ENCODE data around the gene HSF2. TPM values are rescaled to one million over a fixed set of nuclear protein-coding genes. Genes with fewer than 3 reads are reported as not detected.

The HSF2 gene
- total RNA-seq, 5 donors from 2014 or later (not counting 1 experiment from before 2014, with no cell fraction given): 14.9 to 34.5 (median 16.5) TPM

- H3K36me3 ChIP-seq (ENCODE audit: control insufficient read depth in 2 of 2, extremely low read depth in 1 of 2, insufficient read depth in 1 of 2, low read length in 1 of 2): peaks cover 0 to 7% of the 10 kb centered on the region in 2 donors
Observed at GRCh38 chr6:122412001-122412400, 12.5 kb downstream of the HSF2 start.

DNA sequence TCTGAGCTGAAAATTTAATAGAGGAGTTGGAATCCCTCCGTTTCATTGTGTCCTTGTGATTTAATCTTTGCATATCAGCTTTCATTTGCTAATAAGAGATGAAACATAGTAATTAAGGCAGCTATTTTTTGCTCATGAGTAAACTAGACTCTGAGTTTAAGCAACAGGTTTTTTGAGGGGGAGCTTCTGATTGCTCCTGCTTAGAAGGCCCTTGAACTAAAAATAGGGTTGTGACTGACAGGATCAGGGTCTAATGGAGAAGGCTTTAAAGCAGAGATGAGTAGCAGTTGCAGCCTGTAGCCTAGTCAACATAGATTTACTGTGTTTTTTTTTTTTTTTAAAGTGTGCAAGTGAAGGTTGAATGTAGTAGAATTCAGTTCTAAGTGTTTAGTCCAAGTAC, 17.4 kb downstream of the HSF2 start:
- POLR2A ChIA-PET: interaction anchor here (0.5 to 1.6 kb wide), 3 partner anchors 9 to 18 kb away, joined by 3 to 5 read pairs (median 3); partner anchors contain the start of gene HSF2 (in 1 of the 2)

More at GRCh38 chr6:122412001-122412400, 12.5 kb downstream of the HSF2 start:
- Histone ChIP-seq H3K27me3 (replicated peaks in 1 of 2; ENCODE audit: control insufficient read depth in 2 of 2, extremely low read depth in 1 of 2, insufficient read depth in 2 of 2, low read length in 1 of 2) (no peaks in the 10 kb centered on the region), H3K27ac (ENCODE audit: low read length) (no peak overlapping the region), H3K4me3 (ENCODE audit: control insufficient read depth in 1 of 2, extremely low read depth in 1 of 2, low read length in 1 of 2) (no peak overlapping the region), H3K4me1 (ENCODE audit: control insufficient read depth in 1 of 2, extremely low read depth in 1 of 2, insufficient read depth in 2 of 2, low read length in 2 of 2) (peaks cover 3 to 31% of the 10 kb centered on the region in 2 experiments), H3K9me3 (no peaks in the 10 kb centered on the region)
- Mint-ChIP-seq H3K36me3 (peaks cover 33% of the 10 kb centered on the region), H3K27me3 (no peaks in the 10 kb centered on the region), H3K9me3 (peaks cover 0 to 4% (median 0%) of the 10 kb centered on the region in 3 donors), H3K4me3 (no peak overlapping the region), H3K27ac (peak overlapping the region in 1 of 2 donors; percentile 39), H3K4me1 (peaks cover 51 to 52% (median 52%) of the 10 kb centered on the region in 3 donors)
- CTCF ChIA-PET: no interaction called here
- ATAC-seq (replicated peaks in 1 of 4) (no peak), DNase-seq (no peak)
- POLR2A ChIA-PET: interaction anchor here in 1 of 2 donors (0.7 kb wide), 1 partner anchor 103 kb away, joined by 6 read pairs; no protein-coding TSS in a partner anchor

GRCh38 chr6:122422003-122422402, 22.6 kb downstream of the HSF2 start:
- H3K9me3 ChIP-seq: no peaks in the 10 kb centered on the region
- no peaks in the 10 kb centered on the region for H3K4me1 ChIP-seq (ENCODE audit: control insufficient read depth in 1 of 2, extremely low read depth in 1 of 2, insufficient read depth in 2 of 2, low read length in 2 of 2)
- peaks cover 0 to 39% of the 10 kb centered on the region in 2 donors for H3K36me3 ChIP-seq (ENCODE audit: control insufficient read depth in 2 of 2, extremely low read depth in 1 of 2, insufficient read depth in 1 of 2, low read length in 1 of 2)
- H3K27me3 Mint-ChIP-seq: no peaks in the 10 kb centered on the region
- H3K4me3 ChIP-seq (ENCODE audit: control insufficient read depth in 1 of 2, extremely low read depth in 1 of 2, low read length in 1 of 2): no peak overlapping the region
- CTCF ChIA-PET: no interaction called here
- no peak for DNase-seq
- H3K9me3 Mint-ChIP-seq: no peaks in the 10 kb centered on the region
- peaks cover 63% of the 10 kb centered on the region for H3K36me3 Mint-ChIP-seq
- H3K27ac ChIP-seq (ENCODE audit: low read length): no peak overlapping the region
- no peak overlapping the region for H3K27ac Mint-ChIP-seq
- WGBS (ENCODE audit: insufficient coverage): no CpG with 5 or more reads among the region's 2 CpGs
- H3K4me1 Mint-ChIP-seq: peaks cover 2 to 8% (median 3%) of the 10 kb centered on the region in 3 donors
- H3K4me3 Mint-ChIP-seq: no peak overlapping the region
- no peaks in the 10 kb centered on the region for H3K27me3 ChIP-seq (replicated peaks in 1 of 2; ENCODE audit: control insufficient read depth in 2 of 2, extremely low read depth in 1 of 2, insufficient read depth in 2 of 2, low read length in 1 of 2)
- ATAC-seq (replicated peaks in 1 of 4): no peak
- POLR2A ChIA-PET: interaction anchor here in 1 of 2 donors (0.6 kb wide), 1 partner anchor 10 kb away, joined by 6 read pairs; no protein-coding TSS in a partner anchor

More for the DNA sequence above, 17.4 kb downstream of the HSF2 start:
- Histone ChIP-seq H3K27me3 (replicated peaks in 1 of 2; ENCODE audit: control insufficient read depth in 2 of 2, extremely low read depth in 1 of 2, insufficient read depth in 2 of 2, low read length in 1 of 2) (no peaks in the 10 kb centered on the region), H3K27ac (ENCODE audit: low read length) (no peak overlapping the region), H3K9me3 (no peaks in the 10 kb centered on the region), H3K4me3 (ENCODE audit: control insufficient read depth in 1 of 2, extremely low read depth in 1 of 2, low read length in 1 of 2) (no peak overlapping the region), H3K36me3 (ENCODE audit: control insufficient read depth in 2 of 2, extremely low read depth in 1 of 2, insufficient read depth in 1 of 2, low read length in 1 of 2) (peaks cover 0 to 26% of the 10 kb centered on the region in 2 donors), H3K4me1 (ENCODE audit: control insufficient read depth in 1 of 2, extremely low read depth in 1 of 2, insufficient read depth in 2 of 2, low read length in 2 of 2) (no peaks in the 10 kb centered on the region)
- no peaks in the 10 kb centered on the region for H3K9me3 Mint-ChIP-seq
- H3K4me1 Mint-ChIP-seq: peaks cover 4 to 8% (median 6%) of the 10 kb centered on the region in 3 donors
- CTCF ChIA-PET: interaction anchor here (0.6 to 1.1 kb wide), 4 partner anchors 8 to 954 kb away, joined by 3 to 5 read pairs (median 4); no protein-coding TSS in a partner anchor
- no CpG with 5 or more reads among the region's 1 CpG for WGBS (ENCODE audit: insufficient coverage)
- H3K27ac Mint-ChIP-seq: no peak overlapping the region
- H3K27me3 Mint-ChIP-seq: no peaks in the 10 kb centered on the region
- ATAC-seq (replicated peaks in 1 of 4) (no peak), DNase-seq (no peak)
- no peak overlapping the region for H3K4me3 Mint-ChIP-seq
- H3K36me3 Mint-ChIP-seq: peaks cover 45% of the 10 kb centered on the region

DNA sequence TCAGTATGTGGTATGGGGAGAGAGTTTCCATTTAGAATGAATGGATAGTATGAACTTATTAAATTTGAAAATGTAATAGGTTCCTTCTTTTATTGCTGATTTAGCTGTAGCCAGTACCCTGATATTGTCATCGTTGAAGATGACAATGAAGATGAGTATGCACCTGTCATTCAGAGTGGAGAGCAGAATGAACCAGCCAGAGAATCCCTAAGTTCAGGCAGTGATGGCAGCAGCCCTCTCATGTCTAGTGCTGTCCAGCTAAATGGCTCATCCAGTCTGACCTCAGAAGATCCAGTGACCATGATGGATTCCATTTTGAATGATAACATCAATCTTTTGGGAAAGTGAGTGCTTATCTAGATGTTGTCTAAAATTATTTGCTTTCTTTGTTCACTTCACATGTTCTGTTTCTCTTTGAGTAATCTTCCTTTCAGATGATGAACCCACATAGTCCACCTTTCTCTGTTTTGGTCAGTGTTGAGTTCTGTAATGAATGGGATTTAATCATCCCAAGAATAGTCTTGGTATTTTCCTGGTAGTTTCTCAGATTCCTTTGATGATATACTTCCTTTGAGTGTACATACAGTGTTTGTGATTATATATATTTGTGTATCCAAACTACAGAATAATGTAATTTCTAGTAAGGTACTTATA, 23.3 kb downstream of the HSF2 start:
- no peak for ATAC-seq (replicated peaks in 1 of 4)
- Histone ChIP-seq H3K4me3 (ENCODE audit: control insufficient read depth in 1 of 2, extremely low read depth in 1 of 2, low read length in 1 of 2) (no peak overlapping the region), H3K4me1 (ENCODE audit: control insufficient read depth in 1 of 2, extremely low read depth in 1 of 2, insufficient read depth in 2 of 2, low read length in 2 of 2) (no peaks in the 10 kb centered on the region), H3K36me3 (ENCODE audit: control insufficient read depth in 2 of 2, extremely low read depth in 1 of 2, insufficient read depth in 1 of 2, low read length in 1 of 2) (peaks cover 0 to 42% of the 10 kb centered on the region in 2 donors), H3K27me3 (replicated peaks in 1 of 2; ENCODE audit: control insufficient read depth in 2 of 2, extremely low read depth in 1 of 2, insufficient read depth in 2 of 2, low read length in 1 of 2) (no peaks in the 10 kb centered on the region), H3K27ac (ENCODE audit: low read length) (no peak overlapping the region), H3K9me3 (no peaks in the 10 kb centered on the region)
- ChIA-PET POLR2A (no interaction called here), CTCF (no interaction called here)
- no peak for DNase-seq
- no peaks in the 10 kb centered on the region for H3K9me3 Mint-ChIP-seq
- H3K4me3 Mint-ChIP-seq: no peak overlapping the region
- peaks cover 2 to 12% (median 3%) of the 10 kb centered on the region in 3 donors for H3K4me1 Mint-ChIP-seq
- H3K27ac Mint-ChIP-seq: no peak overlapping the region
- peaks cover 63% of the 10 kb centered on the region for H3K36me3 Mint-ChIP-seq
- 31% methylated on average over 1 of the region's 1 CpG for WGBS (ENCODE audit: insufficient coverage)
- no peaks in the 10 kb centered on the region for H3K27me3 Mint-ChIP-seq

DNA sequence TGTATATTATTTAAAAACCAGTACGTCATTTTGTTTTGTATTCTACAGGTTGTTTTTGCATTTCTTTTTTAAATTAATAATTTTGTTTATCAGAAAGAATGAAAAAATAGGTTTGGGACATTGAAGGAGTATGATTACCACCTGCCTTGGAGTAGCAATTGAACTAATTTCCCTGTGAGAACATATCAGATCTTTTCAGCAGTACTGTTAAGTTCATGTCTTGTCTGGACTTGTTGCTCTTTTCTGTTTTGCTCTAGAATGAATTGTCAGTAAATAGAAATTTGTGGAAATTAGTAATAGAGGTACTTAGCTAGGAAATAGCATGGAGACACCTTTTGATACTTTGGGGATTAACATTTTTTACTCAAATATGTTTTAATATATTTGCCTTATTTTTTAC, 24.3 kb downstream of the HSF2 start:
- no CpG with 5 or more reads among the region's 1 CpG for WGBS (ENCODE audit: insufficient coverage)
- Mint-ChIP-seq H3K27ac (no peak overlapping the region), H3K27me3 (no peaks in the 10 kb centered on the region), H3K9me3 (no peaks in the 10 kb centered on the region), H3K4me1 (peaks cover 2 to 12% (median 3%) of the 10 kb centered on the region in 3 donors), H3K36me3 (peaks cover 66% of the 10 kb centered on the region), H3K4me3 (no peak overlapping the region)
- CTCF ChIA-PET: no interaction called here
- H3K27ac ChIP-seq (ENCODE audit: low read length): no peak overlapping the region
- H3K27me3 ChIP-seq (replicated peaks in 1 of 2; ENCODE audit: control insufficient read depth in 2 of 2, extremely low read depth in 1 of 2, insufficient read depth in 2 of 2, low read length in 1 of 2): no peaks in the 10 kb centered on the region
- DNase-seq (no peak), ATAC-seq (replicated peaks in 1 of 4) (no peak)
- H3K36me3 ChIP-seq (ENCODE audit: control insufficient read depth in 2 of 2, extremely low read depth in 1 of 2, insufficient read depth in 1 of 2, low read length in 1 of 2): peaks cover 0 to 36% of the 10 kb centered on the region in 2 donors
- H3K4me3 ChIP-seq (ENCODE audit: control insufficient read depth in 1 of 2, extremely low read depth in 1 of 2, low read length in 1 of 2): no peak overlapping the region
- POLR2A ChIA-PET: no interaction called here
- no peaks in the 10 kb centered on the region for H3K9me3 ChIP-seq
- H3K4me1 ChIP-seq (ENCODE audit: control insufficient read depth in 1 of 2, extremely low read depth in 1 of 2, insufficient read depth in 2 of 2, low read length in 2 of 2): no peaks in the 10 kb centered on the region

DNA sequence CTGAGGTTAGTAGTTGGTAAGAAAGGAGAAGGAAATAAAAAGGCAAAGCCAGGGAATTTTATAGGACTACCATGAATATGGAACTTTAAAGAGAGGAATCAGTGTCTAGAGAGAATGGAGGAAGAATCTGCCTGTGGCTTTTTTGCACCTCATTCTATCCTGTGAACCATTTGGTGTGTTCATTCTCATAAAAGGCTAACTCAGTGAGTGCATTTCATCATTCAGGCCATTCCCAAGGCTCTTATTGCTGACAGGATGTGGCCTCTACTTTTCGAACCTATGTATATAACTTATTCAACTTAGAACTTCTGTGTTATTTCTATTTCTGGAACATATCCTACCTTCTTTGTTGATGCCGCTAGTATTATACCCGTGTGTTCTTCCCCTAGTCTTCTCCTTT, 27.1 kb downstream of the HSF2 start:
- H3K36me3 Mint-ChIP-seq: peaks cover 77% of the 10 kb centered on the region
- ChIA-PET CTCF (interaction anchor here in 1 of 2 donors (1.3 to 1.5 kb wide), 2 partner anchors 11 to 103 kb away, joined by 3 read pairs; no protein-coding TSS in a partner anchor), POLR2A (no interaction called here)
- 79% methylated on average over 3 of the region's 3 CpGs for WGBS (ENCODE audit: insufficient coverage)
- no peaks in the 10 kb centered on the region for H3K9me3 ChIP-seq
- H3K9me3 Mint-ChIP-seq: no peaks in the 10 kb centered on the region
- ATAC-seq (replicated peaks in 1 of 4) (no peak), DNase-seq (no peak)
- peaks cover 2 to 21% (median 3%) of the 10 kb centered on the region in 3 donors for H3K4me1 Mint-ChIP-seq
- H3K27me3 ChIP-seq (replicated peaks in 1 of 2; ENCODE audit: control insufficient read depth in 2 of 2, extremely low read depth in 1 of 2, insufficient read depth in 2 of 2, low read length in 1 of 2): no peaks in the 10 kb centered on the region
- H3K4me3 ChIP-seq (ENCODE audit: control insufficient read depth in 1 of 2, extremely low read depth in 1 of 2, low read length in 1 of 2): no peak overlapping the region
- no peak overlapping the region for H3K27ac ChIP-seq (ENCODE audit: low read length)
- H3K4me3 Mint-ChIP-seq: no peak overlapping the region
- peak overlapping the region in 1 of 2 donors; percentile 31 for H3K27ac Mint-ChIP-seq
- peaks cover 0 to 32% of the 10 kb centered on the region in 2 donors for H3K36me3 ChIP-seq (ENCODE audit: control insufficient read depth in 2 of 2, extremely low read depth in 1 of 2, insufficient read depth in 1 of 2, low read length in 1 of 2)
- H3K27me3 Mint-ChIP-seq: no peaks in the 10 kb centered on the region
- no peaks in the 10 kb centered on the region for H3K4me1 ChIP-seq (ENCODE audit: control insufficient read depth in 1 of 2, extremely low read depth in 1 of 2, insufficient read depth in 2 of 2, low read length in 2 of 2)
